Thoracic aorta (tissue), 2 donors: Measurements from ENCODE around the gene CRTC1. TPM values are rescaled to one million over a fixed set of nuclear protein-coding genes. Genes with fewer than 3 reads are reported as not detected.

Experiments used
- ATAC-seq: fragments of 150-250 bp; one replicate; pipeline ENCODE4 v1.8.0; 2017; ENCODE audit warnings: low read depth; ENCODE audit not compliant: insufficient number of reproducible peaks, low FRiP score
- DNase-seq: peaks from one replicate; pipeline ENCODE4 v3.0.0-alpha.2; 2020; ENCODE audit warnings: low spot score
- H3K27ac ChIP-seq, 2 donors: fragments of 200-600 bp; sonication (generic); 1 replicate in 1 of 2; 2 replicates in 1 of 2; pipeline ENCODE4 v1.5.1; 2016; ENCODE audit warnings: mild to moderate bottlenecking in 2 of 2, moderate library complexity in 2 of 2
- H3K27me3 ChIP-seq: fragments of 200-600 bp; sonication (generic); replicated peaks from 2 replicates; pipeline ENCODE4 v1.6.0; 2016; ENCODE audit warnings: mild to moderate bottlenecking; ENCODE audit not compliant: insufficient read depth
- H3K36me3 ChIP-seq: fragments of 200-600 bp; sonication (generic); one replicate; pipeline ENCODE4 v1.5.1; 2016
- H3K4me1 ChIP-seq, 2 donors: fragments of 200-600 bp; sonication (generic); 1 replicate in 1 of 2; 2 replicates in 1 of 2; pipeline versions ENCODE4 v1.5.1 to v1.6.0; 2016; ENCODE audit warnings: low read depth in 2 of 2, mild to moderate bottlenecking in 1 of 2; ENCODE audit not compliant: control insufficient read depth in 1 of 2
- H3K4me3 ChIP-seq: fragments of 200-600 bp; sonication (generic); 2 replicates; pipeline ENCODE4 v1.5.1; 2016; ENCODE audit warnings: mild to moderate bottlenecking
- H3K9me3 ChIP-seq: fragments of 200-600 bp; sonication (generic); 2 replicates; pipeline ENCODE4 v1.5.1; 2016
- total RNA-seq, 2 donors: library from RNA; depleted of rRNA; stranded (reverse); fragments of >200 nt; gene quantifications; one replicate each; pipeline versions ENCODE4 v1.1.0 to v1.2.3, GENCODE V29; 2016
- TF ChIP-seq, protein P1 (sequence below): fragments of 200-600 bp; sonication (generic); IDR thresholded peaks from one replicate; pipeline ENCODE4 v1.5.1; 2019; ENCODE audit warnings: antibody characterized with exemption

CRTC1 gene
- total RNA-seq, 2 donors from 2014 or later, result 8.7 to 11.2 TPM

GRCh38 chr19:18710186-18710585 lies 26.7 kb downstream of the CRTC1 start:
- TF ChIP-seq, protein P1, sequence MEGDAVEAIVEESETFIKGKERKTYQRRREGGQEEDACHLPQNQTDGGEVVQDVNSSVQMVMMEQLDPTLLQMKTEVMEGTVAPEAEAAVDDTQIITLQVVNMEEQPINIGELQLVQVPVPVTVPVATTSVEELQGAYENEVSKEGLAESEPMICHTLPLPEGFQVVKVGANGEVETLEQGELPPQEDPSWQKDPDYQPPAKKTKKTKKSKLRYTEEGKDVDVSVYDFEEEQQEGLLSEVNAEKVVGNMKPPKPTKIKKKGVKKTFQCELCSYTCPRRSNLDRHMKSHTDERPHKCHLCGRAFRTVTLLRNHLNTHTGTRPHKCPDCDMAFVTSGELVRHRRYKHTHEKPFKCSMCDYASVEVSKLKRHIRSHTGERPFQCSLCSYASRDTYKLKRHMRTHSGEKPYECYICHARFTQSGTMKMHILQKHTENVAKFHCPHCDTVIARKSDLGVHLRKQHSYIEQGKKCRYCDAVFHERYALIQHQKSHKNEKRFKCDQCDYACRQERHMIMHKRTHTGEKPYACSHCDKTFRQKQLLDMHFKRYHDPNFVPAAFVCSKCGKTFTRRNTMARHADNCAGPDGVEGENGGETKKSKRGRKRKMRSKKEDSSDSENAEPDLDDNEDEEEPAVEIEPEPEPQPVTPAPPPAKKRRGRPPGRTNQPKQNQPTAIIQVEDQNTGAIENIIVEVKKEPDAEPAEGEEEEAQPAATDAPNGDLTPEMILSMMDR, result no peak

DNA sequence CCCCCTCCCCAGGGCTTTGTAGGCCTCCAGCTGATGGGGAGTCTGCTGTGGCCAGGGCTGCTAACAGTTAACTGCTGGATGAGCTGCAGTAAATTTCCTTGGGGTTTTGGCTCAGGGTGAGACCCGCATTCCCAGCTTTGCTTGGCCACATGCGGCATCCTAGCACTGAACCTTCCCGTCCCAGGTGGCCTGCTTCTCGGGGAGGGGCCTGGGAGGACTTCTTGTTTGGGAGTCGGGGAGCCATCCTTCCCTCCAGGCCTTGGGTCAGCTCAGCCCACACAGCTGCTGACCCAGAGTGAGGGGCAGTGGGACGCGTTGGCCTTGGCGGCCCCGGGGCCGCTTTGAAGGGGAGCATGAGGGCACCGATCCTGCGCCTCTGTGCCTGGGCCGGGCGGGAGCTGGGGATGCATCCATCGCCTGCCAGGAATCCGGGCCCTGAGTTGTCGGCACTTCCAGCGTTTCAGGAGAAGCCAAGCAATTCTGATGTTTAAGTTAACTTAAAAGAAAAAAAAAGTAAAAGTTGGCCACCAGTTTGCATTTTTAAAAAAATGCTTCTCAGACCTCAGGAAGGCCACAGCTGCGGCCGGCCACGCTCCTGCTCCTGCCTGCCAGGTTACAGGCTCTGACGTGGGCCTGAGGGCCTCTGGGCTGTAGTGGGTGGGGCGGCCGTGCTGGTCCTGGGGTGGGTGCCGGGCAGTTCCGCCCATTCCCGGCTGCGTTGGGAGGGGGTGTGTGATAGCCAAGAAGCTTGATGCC lies 27.7 kb downstream of the CRTC1 start:
- no peaks in the 10 kb centered on the region for H3K27me3 ChIP-seq
- H3K4me1 ChIP-seq, result peaks cover 4 to 12% of the 10 kb centered on the region in 2 donors
- no peaks in the 10 kb centered on the region for H3K36me3 ChIP-seq
- H3K9me3 ChIP-seq, result no peaks in the 10 kb centered on the region
- ATAC-seq (no peak), DNase-seq (peak; percentile 12)
- H3K27ac ChIP-seq, result no peak overlapping the region
- no peak overlapping the region for H3K4me3 ChIP-seq
- TF ChIP-seq, protein P1, result no peak

More at GRCh38 chr19:18710186-18710585, 26.7 kb downstream of the CRTC1 start:
- no peaks in the 10 kb centered on the region for H3K9me3 ChIP-seq
- H3K36me3 ChIP-seq, result no peaks in the 10 kb centered on the region
- H3K27ac ChIP-seq, result no peak overlapping the region
- no peaks in the 10 kb centered on the region for H3K27me3 ChIP-seq
- DNase-seq, result no peak
- no peak overlapping the region for H3K4me3 ChIP-seq
- H3K4me1 ChIP-seq, result peaks cover 4 to 12% of the 10 kb centered on the region in 2 donors
- ATAC-seq, result no peak

DNA sequence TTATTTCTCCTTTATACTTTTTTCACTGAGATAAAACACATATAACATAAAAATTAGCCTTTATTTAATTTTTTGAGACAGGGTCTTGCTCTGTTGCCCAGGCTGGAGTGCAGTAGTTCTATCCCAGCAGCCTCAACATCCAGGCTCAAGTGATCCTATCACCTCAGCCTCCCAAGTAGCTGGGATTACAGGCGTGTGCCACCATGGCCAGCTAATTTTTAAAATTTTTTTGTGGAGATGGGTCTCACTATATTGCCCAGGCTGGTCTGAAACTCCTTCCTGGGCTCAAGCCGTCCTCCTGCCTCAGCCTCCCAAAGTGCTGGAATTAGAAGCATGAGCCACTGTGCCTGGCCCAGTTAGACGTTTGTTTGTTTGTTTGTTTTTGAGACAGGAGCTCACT lies 28.4 kb downstream of the CRTC1 start:
- no peak for ATAC-seq
- TF ChIP-seq, protein P1, result no peak
- Histone ChIP-seq H3K4me3 (no peak overlapping the region), H3K9me3 (no peaks in the 10 kb centered on the region), H3K27ac (no peak overlapping the region), H3K4me1 (peaks cover 4 to 12% of the 10 kb centered on the region in 2 donors), H3K27me3 (no peaks in the 10 kb centered on the region), H3K36me3 (no peaks in the 10 kb centered on the region)
- DNase-seq, result no peak

GRCh38 chr19:18712981-18713380 lies 29.5 kb downstream of the CRTC1 start:
- TF ChIP-seq, protein P1, result no peak
- DNase-seq, result no peak
- Histone ChIP-seq H3K4me3 (no peak overlapping the region), H3K4me1 (peaks cover 4 to 12% of the 10 kb centered on the region in 2 donors), H3K9me3 (no peaks in the 10 kb centered on the region), H3K36me3 (no peaks in the 10 kb centered on the region), H3K27me3 (no peaks in the 10 kb centered on the region), H3K27ac (no peak overlapping the region)
- ATAC-seq, result no peak

DNA sequence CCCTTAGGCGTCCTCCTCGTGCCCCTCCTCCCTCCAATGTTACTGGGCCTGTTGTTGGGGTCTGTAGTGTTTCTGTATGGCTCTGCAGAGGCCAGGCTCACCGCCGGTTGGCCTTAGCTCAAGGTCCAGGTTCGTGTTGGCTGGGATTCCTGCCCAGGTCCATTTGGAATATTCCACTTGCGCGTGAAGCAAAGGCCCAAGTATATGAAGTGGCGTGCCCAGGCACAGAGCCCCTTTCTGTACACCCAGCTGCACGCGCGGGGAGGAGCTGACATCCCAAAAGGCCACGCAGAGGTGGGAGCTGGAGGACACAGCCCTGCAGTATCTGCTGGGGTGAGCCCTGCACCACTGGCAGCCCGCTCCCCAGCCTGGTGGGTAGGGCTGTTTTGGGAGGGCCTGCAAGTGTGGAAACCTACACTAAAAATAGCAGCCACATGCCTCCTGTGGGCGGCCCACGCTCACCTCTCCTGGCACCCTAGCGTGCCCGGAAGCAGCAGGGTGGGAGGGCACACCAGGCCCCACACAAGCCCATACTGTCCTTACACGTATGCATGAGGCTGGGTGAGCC lies 30.2 kb downstream of the CRTC1 start:
- ATAC-seq (no peak), DNase-seq (no peak)
- H3K4me1 ChIP-seq, result peaks cover 4 to 12% of the 10 kb centered on the region in 2 donors
- H3K9me3 ChIP-seq, result no peaks in the 10 kb centered on the region
- no peaks in the 10 kb centered on the region for H3K27me3 ChIP-seq
- TF ChIP-seq, protein P1, result no peak
- no peaks in the 10 kb centered on the region for H3K36me3 ChIP-seq
- no peak overlapping the region for H3K27ac ChIP-seq
- H3K4me3 ChIP-seq, result no peak overlapping the region
